Right atrium auricular region (tissue), 2 donors: Measurements from ENCODE around the gene C5orf47. TPM values are rescaled to one million over a fixed set of nuclear protein-coding genes. Genes with fewer than 3 reads are reported as not detected.

ENCODE experiments used
- DNase-seq: peaks from one replicate; pipeline ENCODE4 v3.0.0-alpha.2; 2019; ENCODE audit warnings: low spot score
- H3K27ac ChIP-seq, 2 donors: fragments of 200-600 bp; sonication (generic); 1 replicate in 1 of 2; 2 replicates in 1 of 2; pipeline ENCODE4 v1.5.1; 2016 to 2019
- H3K27me3 ChIP-seq, 2 donors: fragments of 200-600 bp; sonication (generic); one replicate each; pipeline versions ENCODE4 v1.5.1 to v1.6.0; 2017 to 2019
- H3K36me3 ChIP-seq: fragments of 200-600 bp; sonication (generic); one replicate; pipeline ENCODE4 v1.5.1; 2016
- H3K4me1 ChIP-seq, 2 donors: fragments of 200-600 bp; sonication (generic); one replicate each; pipeline versions ENCODE4 v1.5.1 to v1.6.0; 2017 to 2019
- H3K4me3 ChIP-seq, 2 donors: fragments of 200-600 bp; sonication (generic); 1 replicate in 1 of 2; 2 replicates in 1 of 2; pipeline ENCODE4 v1.5.1; 2017 to 2019; ENCODE audit warnings: mild to moderate bottlenecking in 1 of 2, moderate library complexity in 1 of 2
- H3K9me3 ChIP-seq, 2 donors: fragments of 200-600 bp; sonication (generic); one replicate each; pipeline ENCODE4 v1.5.1; 2019
- CTCF ChIP-seq, 2 donors: fragments of 200-600 bp; sonication (generic); IDR thresholded peaks; one replicate each; pipeline ENCODE4 v1.5.1; 2019; ENCODE audit warnings: antibody characterized with exemption in 2 of 2
- total RNA-seq, 2 donors: library from RNA; depleted of rRNA; stranded (reverse); fragments of >200 nt; gene quantifications; one replicate each; pipeline ENCODE4 v1.1.0, GENCODE V29; 2016

C5orf47 gene
- total RNA-seq, 2 donors from 2014 or later, result 0.12 TPM; not detected in 1

- Histone ChIP-seq H3K4me3 (no peak overlapping the region), H3K36me3 (no peaks in the 10 kb centered on the region), H3K4me1 (no peaks in the 10 kb centered on the region), H3K9me3 (no peaks in the 10 kb centered on the region), H3K27me3 (no peaks in the 10 kb centered on the region), H3K27ac (no peak overlapping the region)
- TF ChIP-seq CTCF (IDR thresholded peaks at IDR 0.05), result no peak
- no peak for DNase-seq
Measured at GRCh38 chr5:174047472-174048099, 58.6 kb downstream of the C5orf47 start.

GRCh38 chr5:174052636-174053035, 63.7 kb downstream of the C5orf47 start:
- Histone ChIP-seq H3K4me3 (no peak overlapping the region), H3K27me3 (no peaks in the 10 kb centered on the region), H3K36me3 (no peaks in the 10 kb centered on the region), H3K27ac (no peak overlapping the region), H3K9me3 (no peaks in the 10 kb centered on the region), H3K4me1 (no peaks in the 10 kb centered on the region)
- TF ChIP-seq CTCF (IDR thresholded peaks at IDR 0.05), result no peak
- DNase-seq, result no peak

GRCh38 chr5:174053905-174054304, 64.9 kb downstream of the C5orf47 start:
- no peaks in the 10 kb centered on the region for H3K9me3 ChIP-seq
- TF ChIP-seq CTCF (IDR thresholded peaks at IDR 0.05), result no peak
- H3K4me1 ChIP-seq, result no peaks in the 10 kb centered on the region
- H3K27me3 ChIP-seq, result no peaks in the 10 kb centered on the region
- DNase-seq, result no peak
- no peak overlapping the region for H3K4me3 ChIP-seq
- no peak overlapping the region for H3K27ac ChIP-seq
- no peaks in the 10 kb centered on the region for H3K36me3 ChIP-seq

Other genes with a start within 250 kb of the C5orf47 start
- 100 to 1,000 TPM in 1 of 2 donors, 10 to 100 TPM in 1; 79.5 to 127 TPM for gene CPEB4, start 100.8 kb upstream of the C5orf47 start, total RNA-seq
- gene NSG2, start 56.5 kb downstream of the C5orf47 start, total RNA-seq, result under 1 TPM in 1 of 2 donors, not detected in 1; 0.71 TPM